K562 (cell line): ENCODE measurements around the gene RNF121. TPM values are rescaled to one million over a fixed set of nuclear protein-coding genes. Genes with fewer than 3 reads are reported as not detected.

ENCODE experiments used
- ATAC-seq: fragments of 200-7000 bp; cut with Tn5 transposase; 3 replicates; pipeline ENCODE4 v1.9.1; 2020; ENCODE audit warnings: moderate library complexity
- BruUV-seq: library from RNA; stranded (reverse); fragments of 400-500 nt; replicated peaks from 2 replicates; lab custom pipeline; 2021; lab: Mats Ljungman, UMichigan
- CTCF ChIA-PET: fragments of 300-600 bp; formaldehyde crosslinking; extraction: SDS; loops from one replicate; lab custom pipeline; 2021; ENCODE audit warnings: low intra/inter-chr PET ratio; lab: Yijun Ruan, JAX
- POLR2A ChIA-PET: fragments of 300-600, 350-650 bp; sonication (Branson Sonifier 250); formaldehyde crosslinking; extraction: SDS; loops from one replicate; lab custom pipeline; 2021; ENCODE audit warnings: antibody characterized with exemption, inconsistent platforms; lab: Yijun Ruan, JAX
- DNase-seq, 4 experiments: peaks; one replicate each; pipeline versions ENCODE4 v3.0.0 to v3.0.0-alpha.2; 2011 to 2018; ENCODE audit warnings: low spot score in 3 of 4, mixed read lengths in 3 of 4; ENCODE audit errors: extremely low read depth in 1 of 4
- FAIRE-seq: peaks from 2 replicates; lab custom pipeline; 2011; peaks lifted over from hg19 to GRCh38; lab: Jason Lieb, UNC
- H2AFZ ChIP-seq: 2 replicates; pipeline ENCODE4 v1.6.0; 2011; ENCODE audit warnings: low read depth, low read length, control low read depth, inconsistent platforms
- H3K27ac ChIP-seq: fragments of 200-600 bp; 3 replicates; pipeline ENCODE4 v1.8.0; 2011; ENCODE audit warnings: low read depth, mild to moderate bottlenecking, control low read depth, inconsistent platforms, low read length, moderate library complexity, mixed read lengths; ENCODE audit errors: extremely low read depth
- H3K27me3 ChIP-seq, 2 experiments: fragments of 300-600 bp in 1 of 2; 2 replicates in 1 of 2; 3 replicates in 1 of 2; pipeline versions ENCODE4 v1.6.0 to v1.8.0; 2011; ENCODE audit warnings: inconsistent platforms in 2 of 2, low read length in 2 of 2, mild to moderate bottlenecking in 1 of 2, mixed read lengths in 1 of 2, moderate library complexity in 1 of 2; ENCODE audit not compliant: control insufficient read depth in 2 of 2, insufficient read depth in 2 of 2
- H3K36me3 ChIP-seq: fragments of 300-600 bp; 3 replicates; pipeline ENCODE4 v1.8.0; 2011; ENCODE audit warnings: mild to moderate bottlenecking, low read length, inconsistent platforms; ENCODE audit not compliant: control insufficient read depth, insufficient read depth
- H3K4me1 ChIP-seq, 2 experiments: fragments of 200-600 bp in 1 of 2; replicated peaks in 1 of 2; 2 replicates in 1 of 2; 3 replicates in 1 of 2; pipeline versions ENCODE4 v1.5.1 to v1.8.0; 2011; ENCODE audit warnings: inconsistent platforms in 2 of 2, low read length in 2 of 2, mild to moderate bottlenecking in 1 of 2, mixed read lengths in 1 of 2, moderate library complexity in 1 of 2; ENCODE audit not compliant: control insufficient read depth in 2 of 2, insufficient read depth in 2 of 2
- H3K4me2 ChIP-seq: 2 replicates; pipeline ENCODE4 v1.6.1; 2011; ENCODE audit warnings: low read length, control low read depth, inconsistent platforms, mixed read lengths; ENCODE audit not compliant: insufficient read depth
- H3K4me3 ChIP-seq: fragments of 200-600 bp; sonication (generic), shearing (Covaris generic); 2 replicates; pipeline ENCODE4 v1.5.1; 2016; ENCODE audit warnings: control low read depth, inconsistent platforms
- H3K79me2 ChIP-seq: fragments of 200-600 bp; 3 replicates; pipeline ENCODE4 v1.8.0; 2011; ENCODE audit warnings: low read length, inconsistent platforms; ENCODE audit not compliant: control insufficient read depth, insufficient read depth
- H3K9ac ChIP-seq, 2 experiments: 2 replicates each; pipeline versions ENCODE4 v1.6.0 to v1.6.1; 2011; ENCODE audit warnings: low read depth in 2 of 2, low read length in 2 of 2, control low read depth in 1 of 2, inconsistent platforms in 1 of 2, mild to moderate bottlenecking in 1 of 2, mixed read lengths in 1 of 2; ENCODE audit not compliant: insufficient read depth in 1 of 2
- H3K9me1 ChIP-seq: one replicate; pipeline ENCODE4 v1.6.0; 2011; ENCODE audit warnings: inconsistent platforms, mild to moderate bottlenecking, low read length, moderate library complexity; ENCODE audit not compliant: control insufficient read depth, insufficient read depth
- H3K9me3 ChIP-seq: replicated peaks from 2 replicates; pipeline ENCODE4 v1.5.1; 2011; ENCODE audit warnings: low read depth, low read length, inconsistent platforms; ENCODE audit not compliant: control insufficient read depth, insufficient read depth
- H4K20me1 ChIP-seq: replicated peaks from 2 replicates; pipeline ENCODE4 v1.6.1; 2011; ENCODE audit warnings: low read length, inconsistent platforms, mixed read lengths; ENCODE audit not compliant: control insufficient read depth, insufficient read depth
- ARID1B ChIP-seq: fragments of 450-650 bp; IDR thresholded peaks from 2 replicates; pipeline ENCODE4 v1.6.1; 2016; ENCODE audit warnings: antibody characterized with exemption, mild to moderate bottlenecking, inconsistent platforms
- KLF16 ChIP-seq: IDR thresholded peaks from 2 replicates; pipeline ENCODE4 v1.6.1; 2016; ENCODE audit warnings: antibody characterized with exemption
- MAFF ChIP-seq: IDR thresholded peaks from 2 replicates; pipeline ENCODE4 v1.6.1; 2012; ENCODE audit warnings: low read length, improper control_type of control experiment
- NCOA4 ChIP-seq: fragments of 450-650 bp; IDR thresholded peaks from 2 replicates; pipeline ENCODE4 v1.6.1; 2018; ENCODE audit warnings: mild to moderate bottlenecking; ENCODE audit not compliant: partially characterized antibody
- NFYB ChIP-seq: IDR thresholded peaks from 2 replicates; pipeline ENCODE4 v1.6.1; 2011; ENCODE audit warnings: mild to moderate bottlenecking, moderate library complexity; ENCODE audit not compliant: insufficient read length; ENCODE audit errors: extremely low read depth
- POLR3G ChIP-seq: IDR thresholded peaks from 2 replicates; pipeline ENCODE4 v1.6.1; 2011; ENCODE audit not compliant: insufficient read length, insufficient replicate concordance; ENCODE audit errors: extremely low read depth
- SRSF3 ChIP-seq: fragments of 200-400 bp; formaldehyde crosslinking; IDR thresholded peaks from 2 replicates; pipeline ENCODE4 v1.6.1; 2016; ENCODE audit warnings: mild to moderate bottlenecking, low read length, moderate library complexity; ENCODE audit not compliant: insufficient read depth
- TAF7 ChIP-seq: fragments of 450-650 bp; IDR thresholded peaks from 2 replicates; pipeline ENCODE4 v1.6.1; 2016; ENCODE audit warnings: missing genetic modification characterization, missing compliant biosample characterization
- ZBTB8A ChIP-seq: fragments of 450-650 bp; IDR thresholded peaks from 2 replicates; pipeline ENCODE4 v1.6.1; 2018; ENCODE audit warnings: mild to moderate bottlenecking, moderate library complexity; ENCODE audit not compliant: partially characterized antibody
- ZNF133 ChIP-seq: fragments of 250-450 bp; sonication (Bioruptor Pico); IDR thresholded peaks from 2 replicates; pipeline ENCODE4 v1.4.0; 2020; ENCODE audit warnings: mild to moderate bottlenecking
- WGBS: fragments of 100-300 bp; shearing (Covaris generic); methylation state at CpG from one replicate; pipeline ENCODE4 v1.1.6; 2016; ENCODE audit warnings: low coverage, mixed read lengths; ENCODE audit not compliant: insufficient coverage; ENCODE audit errors: missing lambda C conversion rate; 5-methylcytosine and 5-hydroxymethylcytosine counted together
- in situ Hi-C: fragments of 300-500 bp; cut with MboI; formaldehyde crosslinking; loops from 4 replicates; pipeline ENCODE4 v1.15.0; 2018; ENCODE audit warnings: inconsistent platforms, mixed read lengths
- intact Hi-C: fragments of 100-400 bp; cut with micrococcal nuclease; formaldehyde crosslinking; loops from 2 replicates; pipeline ENCODE4 v1.14.2; 2022
- polyA plus RNA-seq, 8 experiments: library from polyadenylated mRNA; depleted of rRNA in 4 of 8; stranded (reverse) in 5 of 8; unstranded in 3 of 8; fragments of >200 nt; fragmentation: Nextera tagmentation in 2 of 8; fragmentation: Illumina TruSeq in 1 of 8; extraction: Ambion mirVana in 2 of 8; extraction: Trizol in 1 of 8; gene quantifications; 2 replicates each; pipeline versions ENCODE4 v1.2.1 to v1.2.3, GENCODE V29; 2011 to 2014; ENCODE audit warnings: inconsistent platforms in 1 of 8, missing spikeins in 1 of 8
- total RNA-seq, 7 experiments: library from RNA; depleted of rRNA in 6 of 7; stranded (reverse); fragments of >200 nt in 6 of 7; fragmentation: Illumina TruSeq in 2 of 7; extraction: Trizol in 2 of 7; gene quantifications; 2 replicates each; pipeline versions ENCODE4 v1.2.1 to v1.2.3, GENCODE V29; 2011 to 2021; ENCODE audit warnings: low replicate concordance in 1 of 7
- TF ChIP-seq, protein P1 (sequence below): fragments of 250-450 bp; sonication (Bioruptor Pico); IDR thresholded peaks from 2 replicates; pipeline ENCODE4 v1.4.0; 2020; ENCODE audit warnings: mild to moderate bottlenecking
- TF ChIP-seq, protein P2 (sequence below): sonication (generic); formaldehyde crosslinking; IDR thresholded peaks from 2 replicates; pipeline ENCODE4 v1.8.0; 2022; ENCODE audit warnings: mild to moderate bottlenecking, missing genetic modification reagents, borderline replicate concordance
- TF ChIP-seq, protein P3 (sequence below): fragments of 250-450 bp; sonication (Bioruptor Pico); IDR thresholded peaks from 2 replicates; pipeline ENCODE4 v1.8.0; 2022; ENCODE audit warnings: inconsistent platforms

Gene RNF121
- total and polyA plus RNA-seq, 9 of the 15 experiments (the other 6 are each of a cell fraction or from before 2014, with no cell fraction given) = 8.0 to 63.4 (median 20.5) TPM

- H3K4me1 ChIP-seq = no peaks in the 10 kb centered on the region
- H3K9ac ChIP-seq = peak overlapping the region in 1 of 2 experiments; percentile 28; a peak in 1 of 4 replicates
- no peak overlapping the region for H2AFZ ChIP-seq
- TF ChIP-seq POLR3G (no peak), TAF7 (tag) (no peak), ZNF133 (CRISPR knock-in tag) (no peak), MAFF (no peak), KLF16 (no peak), SRSF3 (no peak), NCOA4 (no peak), NFYB (no peak), ARID1B (no peak), ZBTB8A (no peak)
- TF ChIP-seq, protein P1, sequence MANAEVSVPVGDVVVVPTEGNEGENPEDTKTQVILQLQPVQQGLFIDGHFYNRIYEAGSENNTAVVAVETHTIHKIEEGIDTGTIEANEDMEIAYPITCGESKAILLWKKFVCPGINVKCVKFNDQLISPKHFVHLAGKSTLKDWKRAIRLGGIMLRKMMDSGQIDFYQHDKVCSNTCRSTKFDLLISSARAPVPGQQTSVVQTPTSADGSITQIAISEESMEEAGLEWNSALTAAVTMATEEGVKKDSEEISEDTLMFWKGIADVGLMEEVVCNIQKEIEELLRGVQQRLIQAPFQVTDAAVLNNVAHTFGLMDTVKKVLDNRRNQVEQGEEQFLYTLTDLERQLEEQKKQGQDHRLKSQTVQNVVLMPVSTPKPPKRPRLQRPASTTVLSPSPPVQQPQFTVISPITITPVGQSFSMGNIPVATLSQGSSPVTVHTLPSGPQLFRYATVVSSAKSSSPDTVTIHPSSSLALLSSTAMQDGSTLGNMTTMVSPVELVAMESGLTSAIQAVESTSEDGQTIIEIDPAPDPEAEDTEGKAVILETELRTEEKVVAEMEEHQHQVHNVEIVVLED (CRISPR knock-in tag) = no peak
- TF ChIP-seq, protein P2, sequence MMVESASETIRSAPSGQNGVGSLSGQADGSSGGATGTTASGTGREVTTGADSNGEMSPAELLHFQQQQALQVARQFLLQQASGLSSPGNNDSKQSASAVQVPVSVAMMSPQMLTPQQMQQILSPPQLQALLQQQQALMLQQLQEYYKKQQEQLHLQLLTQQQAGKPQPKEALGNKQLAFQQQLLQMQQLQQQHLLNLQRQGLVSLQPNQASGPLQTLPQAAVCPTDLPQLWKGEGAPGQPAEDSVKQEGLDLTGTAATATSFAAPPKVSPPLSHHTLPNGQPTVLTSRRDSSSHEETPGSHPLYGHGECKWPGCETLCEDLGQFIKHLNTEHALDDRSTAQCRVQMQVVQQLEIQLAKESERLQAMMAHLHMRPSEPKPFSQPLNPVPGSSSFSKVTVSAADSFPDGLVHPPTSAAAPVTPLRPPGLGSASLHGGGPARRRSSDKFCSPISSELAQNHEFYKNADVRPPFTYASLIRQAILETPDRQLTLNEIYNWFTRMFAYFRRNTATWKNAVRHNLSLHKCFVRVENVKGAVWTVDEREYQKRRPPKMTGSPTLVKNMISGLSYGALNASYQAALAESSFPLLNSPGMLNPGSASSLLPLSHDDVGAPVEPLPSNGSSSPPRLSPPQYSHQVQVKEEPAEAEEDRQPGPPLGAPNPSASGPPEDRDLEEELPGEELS = no peak
- TF ChIP-seq, protein P3, sequence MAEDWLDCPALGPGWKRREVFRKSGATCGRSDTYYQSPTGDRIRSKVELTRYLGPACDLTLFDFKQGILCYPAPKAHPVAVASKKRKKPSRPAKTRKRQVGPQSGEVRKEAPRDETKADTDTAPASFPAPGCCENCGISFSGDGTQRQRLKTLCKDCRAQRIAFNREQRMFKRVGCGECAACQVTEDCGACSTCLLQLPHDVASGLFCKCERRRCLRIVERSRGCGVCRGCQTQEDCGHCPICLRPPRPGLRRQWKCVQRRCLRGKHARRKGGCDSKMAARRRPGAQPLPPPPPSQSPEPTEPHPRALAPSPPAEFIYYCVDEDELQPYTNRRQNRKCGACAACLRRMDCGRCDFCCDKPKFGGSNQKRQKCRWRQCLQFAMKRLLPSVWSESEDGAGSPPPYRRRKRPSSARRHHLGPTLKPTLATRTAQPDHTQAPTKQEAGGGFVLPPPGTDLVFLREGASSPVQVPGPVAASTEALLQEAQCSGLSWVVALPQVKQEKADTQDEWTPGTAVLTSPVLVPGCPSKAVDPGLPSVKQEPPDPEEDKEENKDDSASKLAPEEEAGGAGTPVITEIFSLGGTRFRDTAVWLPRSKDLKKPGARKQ (CRISPR knock-in tag) = no peak
- no peak overlapping the region for H3K4me3 ChIP-seq
- H3K9me1 ChIP-seq = no peaks in the 10 kb centered on the region
- no peak overlapping the region for H3K4me2 ChIP-seq
- FAIRE-seq (no peak), DNase-seq (no peak), ATAC-seq (no peak)
- no peaks in the 10 kb centered on the region for H3K79me2 ChIP-seq
- no peak overlapping the region for H3K27ac ChIP-seq
- no peaks in the 10 kb centered on the region for H3K9me3 ChIP-seq
- POLR2A ChIA-PET = interaction anchor here (1.3 to 1.6 kb wide), 3 partner anchors 10 to 54 kb away, joined by 4 to 5 read pairs (median 5); no protein-coding TSS in a partner anchor
- H3K27me3 ChIP-seq = no peaks in the 10 kb centered on the region
- H4K20me1 ChIP-seq = peaks cover 6% of the 10 kb centered on the region; the same call in 1 of the 2 replicates
- WGBS = 56% methylated on average over 1 of the region's 1 CpG
- peaks cover 72% of the 10 kb centered on the region for H3K36me3 ChIP-seq
- intact Hi-C loops = no loop called here
- in situ Hi-C loops = loop anchor here (5.0 to 10.0 kb wide), 3 partner anchors 66 to 406 kb away; partner anchors contain the start of gene CLPB
- CTCF ChIA-PET = interaction anchor here (1.2 to 3.5 kb wide), 6 partner anchors 63 to 421 kb away, joined by 4 to 54 read pairs (median 7); partner anchors contain the start of gene CLPB
- BruUV-seq = no TSS peak
Measured at GRCh38 chr11:72026090-72026489, 97.2 kb downstream of the RNF121 start.
